IMR-90 (cell line): ENCODE data around the gene NADK. TPM values are rescaled to one million over a fixed set of nuclear protein-coding genes. Genes with fewer than 3 reads are reported as not detected.
"Not testable (repeated sequence)": the region's sequence is repeated elsewhere in the genome, so short reads cannot be mapped to it uniquely, and the experiment has no call there.

ENCODE experiments used
- ATAC-seq: fragments of 200-7000 bp; cut with Tn5 transposase; 2 replicates; pipeline ENCODE4 v1.9.1; 2020; ENCODE audit warnings: low read depth, mild to moderate bottlenecking, moderate library complexity
- BruUV-seq: library from RNA; stranded (reverse); fragments of 400-500 nt; replicated peaks from 2 replicates; lab custom pipeline; 2021; lab: Mats Ljungman, UMichigan
- CTCF ChIA-PET: fragments of 300-600 bp; formaldehyde crosslinking; extraction: SDS; loops from one replicate; lab custom pipeline; 2021; ENCODE audit warnings: antibody characterized with exemption; lab: Yijun Ruan, JAX
- POLR2A ChIA-PET: fragments of 300-600 bp; sonication (Branson Sonifier 250); formaldehyde crosslinking; loops from one replicate; lab custom pipeline; 2022; ENCODE audit warnings: antibody characterized with exemption; ENCODE audit not compliant: unreplicated experiment; lab: Charles Lee
- DNase-seq: peaks from one replicate; pipeline ENCODE4 v3.0.0; 2013
- H2AFZ ChIP-seq: replicated peaks from 2 replicates; pipeline ENCODE3; 2013; ENCODE audit warnings: low read length, mild to moderate bottlenecking; ENCODE audit not compliant: poor library complexity
- H2AK5ac ChIP-seq: 2 replicates; pipeline ENCODE4 v1.6.1; 2013; ENCODE audit warnings: low read depth, low read length, inconsistent platforms
- H2AK9ac ChIP-seq: replicated peaks from 2 replicates; pipeline ENCODE3; 2013; ENCODE audit warnings: mild to moderate bottlenecking, low read depth, low read length, moderate library complexity; ENCODE audit not compliant: poor library complexity
- H2BK120ac ChIP-seq: 2 replicates; pipeline ENCODE4 v1.6.1; 2013; ENCODE audit warnings: low read depth, low read length, inconsistent platforms
- H2BK15ac ChIP-seq: 3 replicates; pipeline ENCODE4 v1.6.1; 2013; ENCODE audit warnings: low read depth, low read length, inconsistent platforms
- H2BK20ac ChIP-seq: 2 replicates; pipeline ENCODE4 v1.6.1; 2013; ENCODE audit warnings: low read depth, mild to moderate bottlenecking, inconsistent platforms, low read length, moderate library complexity
- H2BK5ac ChIP-seq: 2 replicates; pipeline ENCODE4 v1.6.1; 2013; ENCODE audit warnings: mild to moderate bottlenecking, low read depth, low read length, inconsistent platforms; ENCODE audit not compliant: poor library complexity, severe bottlenecking
- H3K14ac ChIP-seq: replicated peaks from 2 replicates; pipeline ENCODE4 v1.6.1; 2013; ENCODE audit warnings: low read depth, low read length, inconsistent platforms
- H3K18ac ChIP-seq: 2 replicates; pipeline ENCODE4 v1.6.1; 2013; ENCODE audit warnings: low read depth, low read length, control low read depth
- H3K23ac ChIP-seq: 2 replicates; pipeline ENCODE4 v1.6.1; 2013; ENCODE audit warnings: low read depth, low read length, inconsistent platforms
- H3K27ac ChIP-seq: 2 replicates; pipeline ENCODE4 v1.5.1; 2013; ENCODE audit warnings: mild to moderate bottlenecking, control low read depth, low read length; ENCODE audit not compliant: insufficient read depth
- H3K27me3 ChIP-seq: 2 replicates; pipeline ENCODE4 v1.6.1; 2013; ENCODE audit warnings: low read length; ENCODE audit not compliant: control insufficient read depth, insufficient read depth
- H3K36me3 ChIP-seq: 2 replicates; pipeline ENCODE4 v1.6.1; 2013; ENCODE audit warnings: low read length, mixed read lengths; ENCODE audit not compliant: control insufficient read depth, insufficient read depth
- H3K4ac ChIP-seq: 2 replicates; pipeline ENCODE4 v1.6.1; 2013; ENCODE audit warnings: low read depth, low read length, inconsistent platforms
- H3K4me1 ChIP-seq: 2 replicates; pipeline ENCODE4 v1.6.1; 2013; ENCODE audit warnings: low read length, mixed read lengths; ENCODE audit not compliant: control insufficient read depth, insufficient read depth
- H3K4me2 ChIP-seq: 2 replicates; pipeline ENCODE4 v1.6.1; 2013; ENCODE audit warnings: low read depth, mild to moderate bottlenecking, control low read depth, low read length, moderate library complexity
- H3K4me3 ChIP-seq: 2 replicates; pipeline ENCODE4 v1.5.1; 2013; ENCODE audit warnings: low read depth, mild to moderate bottlenecking, control low read depth, low read length, moderate library complexity; ENCODE audit not compliant: insufficient read depth
- H3K56ac ChIP-seq: 2 replicates; pipeline ENCODE4 v1.6.1; 2013; ENCODE audit warnings: low read length, inconsistent platforms; ENCODE audit not compliant: insufficient read depth; ENCODE audit errors: extremely low read depth
- H3K79me1 ChIP-seq, 2 experiments: 2 replicates each; pipeline ENCODE4 v1.6.1; 2013; ENCODE audit warnings: low read length in 2 of 2, inconsistent platforms in 1 of 2, low read depth in 1 of 2
- H3K9ac ChIP-seq: 2 replicates; pipeline ENCODE4 v1.6.1; 2013; ENCODE audit warnings: low read depth, low read length, control low read depth
- H3K9me1 ChIP-seq: 2 replicates; pipeline ENCODE4 v1.6.1; 2013; ENCODE audit warnings: low read length, inconsistent platforms; ENCODE audit not compliant: insufficient read depth
- H3K9me3 ChIP-seq: 2 replicates; pipeline ENCODE4 v1.6.1; 2013; ENCODE audit warnings: low read length; ENCODE audit not compliant: control insufficient read depth, insufficient read depth
- H4K20me1 ChIP-seq: 2 replicates; pipeline ENCODE4 v1.6.1; 2013; ENCODE audit warnings: low read length, inconsistent platforms; ENCODE audit not compliant: insufficient read depth
- H4K5ac ChIP-seq: 2 replicates; pipeline ENCODE4 v1.6.1; 2013; ENCODE audit warnings: mild to moderate bottlenecking, low read depth, low read length, control low read depth
- H4K8ac ChIP-seq, 2 experiments: 2 replicates each; pipeline ENCODE4 v1.6.1; 2013; ENCODE audit warnings: low read depth in 2 of 2, low read length in 2 of 2, control low read depth in 1 of 2, inconsistent platforms in 1 of 2
- H4K91ac ChIP-seq: 2 replicates; pipeline ENCODE4 v1.6.1; 2013; ENCODE audit warnings: low read depth, low read length, inconsistent platforms; ENCODE audit not compliant: insufficient read depth
- BHLHE40 ChIP-seq: fragments of 150-350 bp; IDR thresholded peaks from 2 replicates; pipeline ENCODE4 v1.6.1; 2016; ENCODE audit warnings: mild to moderate bottlenecking, low read depth, low read length
- WGBS, 2 experiments: methylation state at CpG; one replicate each; pipeline versions ENCODE4 v1.1.5 to v1.1.7; 2013; ENCODE audit warnings: missing lambda C conversion rate in 2 of 2; ENCODE audit not compliant: insufficient read length in 1 of 2; ENCODE audit errors: extremely low coverage in 2 of 2; 5-methylcytosine and 5-hydroxymethylcytosine counted together
- dilution Hi-C: fragments of 300-500 bp; cut with HindIII; formaldehyde crosslinking; loops from one replicate; pipeline ENCODE4 v1.14.3; 2018; ENCODE audit warnings: low sequenced_read_pairs; ENCODE audit not compliant: unreplicated experiment
- in situ Hi-C: fragments of 300-500 bp; cut with MboI; formaldehyde crosslinking; loops from 3 replicates; pipeline ENCODE4 v1.14.3; 2019; ENCODE audit warnings: low sequenced_read_pairs, inconsistent platforms, mixed read lengths
- intact Hi-C: fragments of 100-400 bp; cut with micrococcal nuclease; formaldehyde crosslinking; loops from 2 replicates; pipeline ENCODE4 v1.10.0; 2022
- polyA plus RNA-seq, 3 experiments: library from polyadenylated mRNA; depleted of rRNA; stranded (reverse); fragments of >200 nt; gene quantifications; 2 replicates each; pipeline ENCODE4 v1.2.3, GENCODE V29; 2012; ENCODE audit warnings: low replicate concordance in 1 of 3
- total RNA-seq: library from RNA; depleted of rRNA; stranded (reverse); fragments of >200 nt; gene quantifications from 2 replicates; pipeline ENCODE4 v1.2.3, GENCODE V29; 2012

NADK gene
- total and polyA plus RNA-seq, 2 of the 4 experiments (the other 2 are of a cell fraction) = 12.5 to 56.1 TPM

DNA sequence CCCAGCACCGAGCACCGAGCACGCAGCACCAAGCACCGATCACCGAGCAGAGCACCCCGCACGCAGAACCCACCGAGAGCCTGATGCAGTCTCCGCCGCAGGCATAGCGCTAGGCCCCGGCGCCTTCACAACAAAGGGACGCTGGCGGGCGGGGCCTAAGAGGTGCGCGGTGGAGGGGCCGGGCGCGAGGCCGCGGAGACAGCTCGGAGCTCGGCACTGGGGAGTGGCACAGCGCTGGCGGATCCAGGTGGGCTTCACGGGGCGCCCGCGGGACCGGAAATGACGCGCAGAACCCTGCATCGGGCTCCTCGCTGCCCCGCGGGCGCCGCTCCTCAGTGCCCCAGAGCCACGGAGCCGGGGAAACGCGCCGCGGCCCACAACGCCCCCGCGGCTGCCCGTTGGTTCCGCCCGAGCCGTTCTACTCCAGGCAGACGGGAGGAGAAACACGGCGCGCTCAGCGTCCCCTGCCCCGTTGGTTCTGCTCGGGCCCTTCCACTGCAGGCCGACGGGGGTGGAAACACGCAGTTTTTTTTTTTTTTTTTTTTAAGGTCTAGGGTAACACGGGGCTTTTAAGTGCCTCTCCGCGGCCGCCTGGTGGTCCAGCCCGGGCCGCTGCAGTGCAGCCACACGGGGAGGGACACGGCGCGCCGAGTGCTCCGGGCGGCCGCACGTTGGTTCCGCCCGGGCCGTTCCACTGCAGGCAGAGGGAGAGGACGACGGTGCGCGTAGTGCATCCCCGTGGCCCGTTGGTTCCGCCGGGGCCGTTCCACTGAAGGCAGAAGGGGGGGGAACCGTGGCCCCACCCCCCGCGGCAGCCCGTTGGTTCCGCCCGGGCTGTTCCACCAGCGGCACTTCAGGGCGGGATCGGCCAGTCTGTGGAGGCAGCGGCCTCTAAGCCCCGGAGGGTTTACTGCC lies 32.4 kb downstream of the NADK start:
- H3K9me1 ChIP-seq, intact Hi-C loops, H3K27me3 ChIP-seq, H3K4me1 ChIP-seq, CTCF ChIA-PET, H3K4me2 ChIP-seq, H3K79me1 ChIP-seq, BruUV-seq, H3K14ac ChIP-seq, H3K56ac ChIP-seq, H3K23ac ChIP-seq, in situ Hi-C loops, H2AK5ac ChIP-seq, H3K18ac ChIP-seq, H3K36me3 ChIP-seq, H2AK9ac ChIP-seq, H4K91ac ChIP-seq, H4K20me1 ChIP-seq, dilution Hi-C loops, POLR2A ChIA-PET, H3K9me3 ChIP-seq, H2BK15ac ChIP-seq, H2BK20ac ChIP-seq, H2AFZ ChIP-seq, H4K5ac ChIP-seq, H3K4ac ChIP-seq, H2BK120ac ChIP-seq: not testable (repeated sequence)
- ATAC-seq = peak; percentile 87
- H4K8ac ChIP-seq = peak overlapping the region in 1 of 2 experiments; percentile 60; a peak in 1 of 4 replicates
- H3K27ac ChIP-seq = peak overlapping the region; percentile 60
- peak overlapping the region; percentile 53 for H3K9ac ChIP-seq
- peak overlapping the region; percentile 27 for H3K4me3 ChIP-seq
- WGBS, 2 experiments = no CpG with 5 or more reads among the region's 101 CpGs
- peak; percentile 80 for TF ChIP-seq BHLHE40
- peak overlapping the region; percentile 73 for H2BK5ac ChIP-seq
- DNase-seq = peak; percentile 62

GRCh38 chr1:1742529-1742928 lies 35.7 kb downstream of the NADK start:
- H3K9me1 ChIP-seq, H3K9me3 ChIP-seq, H4K8ac ChIP-seq, H3K4ac ChIP-seq, H2AFZ ChIP-seq, H3K79me1 ChIP-seq, H4K5ac ChIP-seq, H3K14ac ChIP-seq, H3K4me3 ChIP-seq, H3K36me3 ChIP-seq, H3K9ac ChIP-seq, POLR2A ChIA-PET, H3K4me1 ChIP-seq, H2BK120ac ChIP-seq, intact Hi-C loops, BruUV-seq, H2BK15ac ChIP-seq, H3K27ac ChIP-seq, H3K56ac ChIP-seq, ATAC-seq, H3K27me3 ChIP-seq, H2AK9ac ChIP-seq, H2BK20ac ChIP-seq, H3K18ac ChIP-seq, CTCF ChIA-PET, H4K20me1 ChIP-seq, DNase-seq, dilution Hi-C loops, H4K91ac ChIP-seq, H2AK5ac ChIP-seq, H3K23ac ChIP-seq, H3K4me2 ChIP-seq, H2BK5ac ChIP-seq: not testable (repeated sequence)
- 96% methylated on average over 3 of the region's 11 CpGs; no CpG with 5 or more reads in 1 of the 2 experiments for WGBS, 2 experiments
- in situ Hi-C loops = loop anchor here (5.0 kb wide), 1 partner anchor 55 kb away; no protein-coding TSS in a partner anchor
